H9 (cell line): ENCODE results near the gene PPP1CC. TPM values are rescaled to one million over a fixed set of nuclear protein-coding genes. Genes with fewer than 3 reads are reported as not detected.

Experiments
- DNase-seq: peaks from one replicate; pipeline ENCODE4 v3.0.0-alpha.2; 2017
- H2AFZ ChIP-seq: one replicate; pipeline ENCODE4 v1.6.1; 2013; ENCODE audit warnings: mild to moderate bottlenecking, low read length, control low read depth, moderate library complexity
- H2AK5ac ChIP-seq: 2 replicates; pipeline ENCODE4 v1.6.1; 2013; ENCODE audit warnings: low read length, control low read depth, mixed read lengths; ENCODE audit not compliant: insufficient read length
- H2BK120ac ChIP-seq: one replicate; pipeline ENCODE4 v1.6.1; 2013; ENCODE audit warnings: low read depth, mild to moderate bottlenecking, low read length, control low read depth, inconsistent platforms; ENCODE audit not compliant: poor library complexity, severe bottlenecking
- H2BK12ac ChIP-seq: 2 replicates; pipeline ENCODE4 v1.6.1; 2013; ENCODE audit warnings: low read length, control low read depth, mixed read lengths, low read depth; ENCODE audit not compliant: insufficient read length
- H2BK15ac ChIP-seq: 2 replicates; pipeline ENCODE4 v1.6.1; 2013; ENCODE audit warnings: low read depth, low read length, control low read depth
- H2BK20ac ChIP-seq: one replicate; pipeline ENCODE4 v1.6.1; 2013; ENCODE audit warnings: low read depth, mild to moderate bottlenecking, low read length, control low read depth, inconsistent platforms; ENCODE audit not compliant: poor library complexity, severe bottlenecking
- H2BK5ac ChIP-seq: 2 replicates; pipeline ENCODE4 v1.6.1; 2013; ENCODE audit warnings: low read length, control low read depth, mixed read lengths; ENCODE audit not compliant: insufficient read length
- H3K14ac ChIP-seq: 2 replicates; pipeline ENCODE4 v1.6.1; 2013; ENCODE audit warnings: low read length, control low read depth; ENCODE audit not compliant: insufficient read depth
- H3K18ac ChIP-seq: 2 replicates; pipeline ENCODE4 v1.6.1; 2013; ENCODE audit warnings: low read depth, mild to moderate bottlenecking, mixed read lengths, low read length, control low read depth; ENCODE audit not compliant: insufficient read length
- H3K23ac ChIP-seq: 2 replicates; pipeline ENCODE4 v1.6.1; 2013; ENCODE audit warnings: low read length, control low read depth, mixed read lengths, low read depth; ENCODE audit not compliant: insufficient read length
- H3K23me2 ChIP-seq: 2 replicates; pipeline ENCODE4 v1.6.1; 2013; ENCODE audit warnings: low read depth, mild to moderate bottlenecking, mixed read lengths, low read length, control low read depth; ENCODE audit not compliant: insufficient read length, poor library complexity, severe bottlenecking
- H3K27ac ChIP-seq: 2 replicates; pipeline ENCODE4 v1.5.1; 2013; ENCODE audit warnings: low read length, control low read depth, mixed read lengths, low read depth; ENCODE audit not compliant: insufficient read length
- H3K27me3 ChIP-seq: 2 replicates; pipeline ENCODE4 v1.6.1; 2013; ENCODE audit warnings: low read length, control low read depth, inconsistent platforms; ENCODE audit not compliant: insufficient read depth
- H3K4ac ChIP-seq: 2 replicates; pipeline ENCODE4 v1.6.1; 2013; ENCODE audit warnings: low read depth, mild to moderate bottlenecking, control low read depth, inconsistent platforms, low read length, moderate library complexity
- H3K4me1 ChIP-seq: 2 replicates; pipeline ENCODE4 v1.6.1; 2013; ENCODE audit warnings: low read length, control low read depth, inconsistent platforms; ENCODE audit not compliant: insufficient read depth
- H3K4me2 ChIP-seq: 2 replicates; pipeline ENCODE4 v1.6.1; 2013; ENCODE audit warnings: low read length, control low read depth, mixed read lengths; ENCODE audit not compliant: insufficient read length, insufficient read depth
- H3K56ac ChIP-seq: 2 replicates; pipeline ENCODE4 v1.6.1; 2013; ENCODE audit warnings: low read depth, mild to moderate bottlenecking, mixed read lengths, low read length, control low read depth; ENCODE audit not compliant: insufficient read length
- H3K79me1 ChIP-seq: 2 replicates; pipeline ENCODE4 v1.6.1; 2013; ENCODE audit warnings: low read depth, mild to moderate bottlenecking, moderate library complexity, low read length, control low read depth, inconsistent platforms; ENCODE audit not compliant: insufficient read depth, poor library complexity, severe bottlenecking
- H3K79me2 ChIP-seq: 2 replicates; pipeline ENCODE4 v1.6.1; 2013; ENCODE audit warnings: low read length, control low read depth, inconsistent platforms; ENCODE audit not compliant: insufficient read depth
- H3K9ac ChIP-seq: 2 replicates; pipeline ENCODE4 v1.6.1; 2013; ENCODE audit warnings: low read length, control low read depth, mixed read lengths; ENCODE audit not compliant: insufficient read length; ENCODE audit errors: extremely low read depth
- H3K9me3 ChIP-seq: one replicate; pipeline ENCODE4 v1.6.1; 2013; ENCODE audit warnings: low read depth, low read length, inconsistent platforms; ENCODE audit not compliant: control insufficient read depth
- H3T11ph ChIP-seq: one replicate; pipeline ENCODE4 v1.6.1; 2013; ENCODE audit warnings: mild to moderate bottlenecking, low read length, control low read depth, inconsistent platforms
- H4K20me1 ChIP-seq: one replicate; pipeline ENCODE4 v1.6.1; 2013; ENCODE audit not compliant: control insufficient read depth, insufficient read length, insufficient read depth
- H4K5ac ChIP-seq: 2 replicates; pipeline ENCODE4 v1.6.1; 2013; ENCODE audit warnings: low read depth, mild to moderate bottlenecking, mixed read lengths, low read length, control low read depth; ENCODE audit not compliant: insufficient read length
- H4K8ac ChIP-seq: replicated peaks from 2 replicates; pipeline ENCODE4 v1.6.1; 2013; ENCODE audit warnings: low read length, control low read depth, mixed read lengths, low read depth; ENCODE audit not compliant: insufficient read length
- H4K91ac ChIP-seq: 2 replicates; pipeline ENCODE4 v1.6.1; 2013; ENCODE audit warnings: low read depth, mild to moderate bottlenecking, moderate library complexity, mixed read lengths, low read length, control low read depth; ENCODE audit not compliant: insufficient read length
- H3K27ac Mint-ChIP-seq, 3 experiments: 2 replicates in 2 of 3; 3 replicates in 1 of 3; pipeline ENCODE4 v1.8.0; 2020 to 2021; ENCODE audit warnings: mixed read lengths in 3 of 3, mild to moderate bottlenecking in 1 of 3, moderate library complexity in 1 of 3
- H3K27me3 Mint-ChIP-seq: 2 replicates; pipeline ENCODE4 v1.8.0; 2021; ENCODE audit warnings: low read depth, mild to moderate bottlenecking, moderate library complexity, mixed read lengths
- H3K36me3 Mint-ChIP-seq, 3 experiments: 2 replicates in 2 of 3; 3 replicates in 1 of 3; pipeline ENCODE4 v1.8.0; 2020 to 2021; ENCODE audit warnings: low read depth in 3 of 3, mixed read lengths in 3 of 3; ENCODE audit not compliant: insufficient read depth in 1 of 3
- H3K4me1 Mint-ChIP-seq, 2 experiments: 2 replicates each; pipeline ENCODE4 v1.8.0; 2020; ENCODE audit warnings: mixed read lengths in 2 of 2
- H3K4me3 Mint-ChIP-seq, 2 experiments: 2 replicates in 1 of 2; 3 replicates in 1 of 2; pipeline ENCODE4 v1.8.0; 2020 to 2021; ENCODE audit warnings: mild to moderate bottlenecking in 2 of 2, mixed read lengths in 2 of 2, moderate library complexity in 1 of 2
- H3K9me3 Mint-ChIP-seq, 2 experiments: 2 replicates in 1 of 2; 3 replicates in 1 of 2; pipeline ENCODE4 v1.8.0; 2020; ENCODE audit warnings: mild to moderate bottlenecking in 2 of 2, mixed read lengths in 2 of 2, moderate library complexity in 1 of 2
- CTCF ChIP-seq: fragments of 200-600 bp; sonication (generic); conservative IDR thresholded peaks from 3 replicates; pipeline ENCODE4 v1.8.0; 2021; ENCODE audit warnings: antibody characterized with exemption, mild to moderate bottlenecking
- WGBS: extraction: QIAGEN DNeasy Blood & Tissue Kit; methylation state at CpG from one replicate; pipeline ENCODE4 v1.1.7; 2013; ENCODE audit warnings: missing lambda C conversion rate, low lambda C conversion rate, mixed read lengths; ENCODE audit not compliant: insufficient read length; ENCODE audit errors: extremely low coverage; 5-methylcytosine and 5-hydroxymethylcytosine counted together
- total RNA-seq: library from RNA; stranded (reverse); gene quantifications from 2 replicates; pipeline ENCODE4 v1.2.1, GENCODE V29; 2021

The PPP1CC gene
- total RNA-seq, 1 experiment from 2014 or later = 286 TPM

- peaks cover 31% of the 10 kb centered on the region for H3K27me3 Mint-ChIP-seq
- Histone ChIP-seq H2AK5ac (no peak overlapping the region), H3K27ac (no peak overlapping the region), H2BK5ac (no peak overlapping the region), H3K79me1 (no peaks in the 10 kb centered on the region), H4K8ac (no peak overlapping the region), H3K4me1 (no peaks in the 10 kb centered on the region), H2BK15ac (no peak overlapping the region), H3K79me2 (no peaks in the 10 kb centered on the region), H3K9me3 (no peaks in the 10 kb centered on the region), H3K4me2 (no peak overlapping the region), H3K27me3 (peaks cover 4% of the 10 kb centered on the region; the same call in 1 of the 2 replicates), H4K20me1 (no peaks in the 10 kb centered on the region), H3K4ac (no peak overlapping the region), H2AFZ (no peak overlapping the region), H3K23ac (no peak overlapping the region), H3K56ac (no peak overlapping the region), H2BK120ac (no peak overlapping the region), H3K23me2 (peaks cover 9% of the 10 kb centered on the region), H4K91ac (no peak overlapping the region), H2BK20ac (no peak overlapping the region), H3T11ph (no peak overlapping the region), H2BK12ac (no peak overlapping the region), H3K9ac (no peak overlapping the region), H4K5ac (no peak overlapping the region), H3K18ac (no peak overlapping the region), H3K14ac (no peak overlapping the region)
- peak overlapping the region; percentile 69 to 82; a peak in 4 of 5 replicates for H3K4me3 Mint-ChIP-seq
- peaks cover 0 to 10% (median 0%) of the 10 kb centered on the region in 3 experiments; a peak in 5 of 7 replicates for H3K36me3 Mint-ChIP-seq
- peaks cover 0 to 4% of the 10 kb centered on the region in 2 experiments; a peak in 2 of 5 replicates for H3K9me3 Mint-ChIP-seq
- no peak overlapping the region for H3K27ac Mint-ChIP-seq
- no peak for DNase-seq
- WGBS = no CpG with 5 or more reads among the region's 15 CpGs
- H3K4me1 Mint-ChIP-seq = peaks cover 12 to 24% of the 10 kb centered on the region in 2 experiments
- no peak for TF ChIP-seq CTCF
Observed at GRCh38 chr12:110687396-110688169, 55.1 kb downstream of the PPP1CC start.
